HG03432 (cell line): ENCODE data around the gene MAS1L.
"Not testable (repeated sequence)": the region's sequence is repeated elsewhere in the genome, so short reads cannot be mapped to it uniquely, and the experiment has no call there.

Experiments used
- ATAC-seq: cut with Tn5 transposase; IDR thresholded peaks from one replicate; pipeline ENCODE4 v1.9.1; 2021; ENCODE audit warnings: mild to moderate bottlenecking, moderate library complexity; ENCODE audit not compliant: unreplicated experiment

The MAS1L gene

DNA sequence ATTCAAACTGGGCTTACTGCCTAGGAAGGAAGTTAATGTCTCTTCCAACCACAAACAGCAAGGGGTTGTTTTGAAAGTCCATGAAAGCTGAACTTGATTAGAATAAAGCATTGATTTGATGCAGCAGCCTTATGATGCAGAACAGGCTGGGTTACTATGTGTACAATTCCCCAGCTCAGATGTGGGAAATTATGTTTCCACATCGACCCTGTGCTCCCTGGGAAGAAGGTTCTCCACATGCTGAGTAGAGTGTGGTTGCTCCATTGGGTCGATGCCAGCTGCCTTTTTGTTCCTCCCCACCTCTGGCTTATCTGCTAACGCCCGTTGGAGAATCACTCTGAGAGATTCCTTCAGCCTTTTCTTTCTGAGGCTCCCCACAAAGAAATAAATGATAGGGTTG is 1.2 kb downstream of the MAS1L start:
- no peak for ATAC-seq

DNA sequence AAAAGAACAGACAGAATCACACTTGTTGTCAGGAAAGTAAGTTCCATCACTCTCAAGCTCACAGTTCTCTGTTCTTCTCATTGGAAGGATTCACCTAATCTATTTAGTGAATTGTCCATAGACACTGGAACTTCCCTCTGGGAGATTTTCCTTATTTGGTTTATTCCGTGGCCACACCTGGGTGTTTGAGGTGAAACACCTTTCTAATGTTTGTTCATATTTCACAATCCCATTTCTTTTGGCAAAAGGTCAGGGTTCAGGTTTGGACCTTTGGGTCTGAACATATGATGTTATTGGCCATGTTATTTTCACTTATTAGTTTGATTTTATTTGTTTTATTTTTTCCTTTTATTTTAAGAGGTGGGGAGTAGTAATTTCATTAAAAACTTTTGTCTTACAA is 4.0 kb downstream of the MAS1L start:
- no peak for ATAC-seq

DNA sequence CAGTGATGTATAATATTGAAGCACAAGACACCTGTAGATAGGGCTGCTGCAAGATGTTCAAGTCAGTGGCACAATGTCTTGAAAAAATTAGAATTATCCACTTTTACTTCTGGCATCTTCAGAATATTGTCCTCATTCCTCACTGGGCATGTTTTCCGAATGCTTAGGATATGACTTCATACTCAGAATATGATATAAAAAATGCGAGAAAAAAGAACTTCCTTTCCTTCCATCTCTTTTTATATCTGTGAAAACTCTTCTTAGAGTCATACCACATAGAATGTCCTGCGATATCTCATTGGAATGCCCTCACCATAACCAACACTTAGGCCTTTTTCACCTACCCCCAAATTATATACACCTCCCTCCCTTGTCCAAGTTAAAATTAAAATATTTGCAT is 4.6 kb downstream of the MAS1L start:
- ATAC-seq: no peak

DNA sequence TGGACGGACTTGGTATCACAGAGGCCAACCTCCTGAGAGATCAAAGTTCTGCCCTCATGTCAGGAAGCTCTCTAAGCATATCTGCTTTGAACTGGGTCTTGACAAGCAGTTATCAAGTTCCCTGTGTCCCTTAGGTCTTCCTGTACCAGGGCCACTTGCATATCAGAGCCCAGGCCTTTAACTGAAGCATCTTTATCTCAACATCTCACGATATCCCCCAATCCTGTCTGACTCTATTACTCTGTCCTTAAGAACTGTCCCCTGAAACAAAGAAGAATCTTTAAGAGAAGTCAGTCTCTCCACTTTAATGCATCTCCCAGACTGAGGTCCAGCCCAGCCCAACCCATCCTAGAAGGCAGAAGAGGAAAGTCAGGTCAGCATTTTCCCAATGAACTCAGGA is 8.2 kb downstream of the MAS1L start:
- no peak for ATAC-seq

DNA sequence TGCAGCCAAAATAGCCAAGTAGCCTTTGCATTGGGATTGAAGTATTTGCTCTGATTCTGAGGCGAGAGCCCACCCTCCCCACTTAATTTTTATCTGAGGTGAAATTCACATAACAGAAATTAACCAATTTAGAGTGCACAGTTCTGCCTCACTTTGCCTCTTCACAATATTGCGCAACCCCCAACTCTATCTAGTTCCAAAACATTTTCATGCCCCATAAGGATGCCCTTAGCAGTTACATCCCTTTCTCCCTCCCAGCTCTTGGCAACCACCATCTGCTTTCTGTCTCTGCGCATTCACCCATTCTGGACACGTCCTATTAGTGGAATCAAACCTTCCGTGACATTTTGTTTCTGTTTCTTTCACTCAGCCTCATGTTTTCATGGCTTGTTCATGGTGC is 9.0 kb downstream of the MAS1L start:
- ATAC-seq: no peak

DNA sequence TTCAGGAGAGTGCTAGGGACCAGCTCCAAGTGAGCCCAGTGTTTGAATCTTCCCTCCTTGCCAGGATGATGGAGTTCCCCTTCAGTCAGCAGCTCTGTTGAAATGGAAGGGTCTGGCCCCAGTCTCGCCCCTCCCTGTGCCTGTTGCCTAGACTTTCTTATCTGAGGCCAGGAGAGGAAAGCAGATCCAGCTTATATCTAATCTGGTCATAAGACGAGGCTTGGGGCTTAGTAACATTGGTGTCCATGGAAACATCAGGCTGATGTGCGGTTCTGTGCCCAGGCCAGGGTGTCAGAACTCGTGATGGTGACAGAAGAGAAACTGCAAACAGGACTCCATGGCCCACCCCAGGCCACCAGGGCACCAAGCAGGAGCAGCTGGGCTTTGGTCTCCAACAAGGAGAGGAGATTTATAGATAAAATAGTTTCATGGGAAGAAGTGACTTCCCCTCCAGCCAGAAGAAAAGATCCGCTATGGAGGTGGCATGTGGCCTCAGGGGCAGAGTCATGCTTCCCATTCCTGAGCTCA is 9.8 kb downstream of the MAS1L start:
- no peak for ATAC-seq

DNA sequence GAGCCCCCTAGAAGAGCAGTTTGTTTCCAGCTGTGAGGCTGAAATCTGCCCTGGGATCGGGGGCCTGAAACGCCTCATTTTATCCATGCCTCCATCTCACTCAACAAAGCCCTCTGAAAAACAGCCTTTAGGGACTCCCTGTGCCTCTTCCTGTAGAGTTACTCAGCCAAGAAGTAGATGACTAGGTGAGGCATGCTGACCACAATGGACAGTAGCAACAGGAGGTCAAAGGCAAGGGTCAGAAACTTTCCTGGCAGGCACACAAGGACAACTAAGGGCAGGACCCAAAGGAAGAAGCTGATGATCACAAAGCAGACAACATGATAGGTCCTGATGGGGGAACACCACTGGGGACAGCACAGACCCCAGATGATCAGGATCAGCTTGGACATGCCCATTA is 12.8 kb downstream of the MAS1L start:
- ATAC-seq: no peak

DNA sequence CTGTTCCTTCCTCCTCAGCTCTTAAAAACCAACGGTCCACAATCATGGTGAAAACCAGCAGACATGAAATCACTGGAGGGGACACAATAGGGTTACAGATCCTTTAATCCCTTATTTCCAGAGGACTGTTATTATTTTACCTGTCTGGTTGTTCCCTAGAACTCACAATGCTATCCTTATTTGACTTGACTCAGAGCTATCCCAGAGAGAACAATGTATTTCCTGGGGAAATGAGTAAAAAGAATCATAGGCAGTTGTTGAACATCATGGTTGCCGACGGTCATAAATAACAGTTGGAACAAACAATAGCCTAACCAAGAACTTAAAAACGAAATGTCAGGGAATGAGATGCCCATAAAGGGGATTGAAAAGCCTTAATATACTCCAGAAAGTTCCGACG is 21.5 kb downstream of the MAS1L start:
- no peak for ATAC-seq

DNA sequence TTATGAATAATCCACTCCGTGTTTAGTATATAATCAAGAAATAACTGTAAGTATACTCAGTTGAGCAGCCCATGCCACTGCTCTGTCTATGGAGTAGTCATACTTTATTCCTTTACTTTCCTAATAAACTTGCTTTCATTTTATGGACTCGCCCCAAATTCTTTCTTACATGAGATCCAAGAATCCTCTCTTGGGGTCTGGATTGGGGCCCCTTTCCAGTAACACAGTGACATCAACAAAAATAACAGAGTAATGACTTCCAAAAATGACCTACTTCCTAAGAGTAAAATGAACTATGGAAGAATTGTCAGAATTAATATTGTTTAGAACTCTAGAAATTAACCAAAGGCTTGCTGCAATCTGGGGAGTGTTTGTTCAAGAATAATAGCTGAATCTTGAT is 22.0 kb downstream of the MAS1L start:
- ATAC-seq: no peak

DNA sequence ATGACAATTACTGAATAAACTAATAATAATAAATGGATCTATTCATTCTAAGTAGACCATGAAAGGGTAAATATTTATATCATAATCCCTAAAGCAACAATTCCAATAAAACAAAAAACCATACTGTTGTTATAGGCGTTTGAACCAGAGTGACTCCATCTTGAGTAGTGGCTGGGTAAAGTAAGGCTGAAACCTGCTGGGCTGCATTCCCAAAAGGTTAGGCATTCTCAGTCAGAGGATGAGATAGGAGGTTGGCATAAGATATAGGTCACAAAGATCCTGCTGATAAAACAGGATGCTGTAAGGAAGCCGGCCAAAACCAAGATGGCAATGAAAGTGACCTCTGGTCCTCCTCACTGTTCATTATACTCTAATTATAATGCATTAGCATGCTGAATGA is 22.5 kb downstream of the MAS1L start:
- no peak for ATAC-seq

DNA sequence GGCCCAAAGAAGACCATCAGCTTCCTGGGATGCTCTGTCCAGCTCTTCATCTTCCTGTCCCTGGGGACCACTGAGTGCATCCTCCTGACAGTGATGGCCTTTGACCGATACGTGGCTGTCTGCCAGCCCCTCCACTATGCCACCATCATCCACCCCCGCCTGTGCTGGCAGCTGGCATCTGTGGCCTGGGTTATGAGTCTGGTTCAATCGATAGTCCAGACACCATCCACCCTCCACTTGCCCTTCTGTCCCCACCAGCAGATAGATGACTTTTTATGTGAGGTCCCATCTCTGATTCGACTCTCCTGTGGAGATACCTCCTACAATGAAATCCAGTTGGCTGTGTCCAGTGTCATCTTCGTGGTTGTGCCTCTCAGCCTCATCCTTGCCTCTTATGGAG is 25.7 kb downstream of the MAS1L start:
- no peak for ATAC-seq

DNA sequence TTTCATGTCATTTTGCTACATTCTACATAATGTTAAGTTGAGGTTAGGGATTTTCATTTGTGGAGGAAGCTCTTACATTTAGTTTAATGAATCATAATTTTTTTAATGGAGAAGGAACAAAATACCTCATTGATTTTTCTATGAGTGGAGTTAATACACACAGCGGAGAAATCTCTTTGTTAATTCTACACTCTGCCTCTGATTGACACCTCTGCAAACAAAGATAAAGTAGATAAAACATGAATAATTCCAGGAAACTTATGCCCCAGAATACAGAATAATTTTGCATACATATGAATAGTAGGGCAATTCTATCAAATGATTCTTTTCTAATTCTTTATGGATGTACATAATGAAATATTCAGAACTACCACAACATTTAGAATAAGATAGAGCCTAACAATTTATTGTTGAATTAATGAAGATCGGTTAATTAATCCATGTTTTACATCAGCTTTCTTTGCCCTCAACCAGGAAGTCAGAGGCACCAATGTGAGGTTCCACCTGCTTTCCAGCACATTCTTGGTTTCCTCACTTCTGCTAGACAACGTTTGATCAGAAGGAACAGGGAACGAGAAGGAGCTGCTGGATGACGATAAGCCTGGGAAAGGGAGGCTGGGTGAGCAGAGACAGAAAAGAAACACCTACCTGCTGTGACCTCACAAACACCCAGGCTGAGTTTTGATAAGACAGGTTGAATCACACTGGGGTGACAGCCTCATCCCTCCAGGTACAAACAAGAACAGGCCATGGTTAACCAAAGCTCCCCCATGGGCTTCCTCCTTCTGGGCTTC is 26.5 kb downstream of the MAS1L start:
- ATAC-seq: no peak

DNA sequence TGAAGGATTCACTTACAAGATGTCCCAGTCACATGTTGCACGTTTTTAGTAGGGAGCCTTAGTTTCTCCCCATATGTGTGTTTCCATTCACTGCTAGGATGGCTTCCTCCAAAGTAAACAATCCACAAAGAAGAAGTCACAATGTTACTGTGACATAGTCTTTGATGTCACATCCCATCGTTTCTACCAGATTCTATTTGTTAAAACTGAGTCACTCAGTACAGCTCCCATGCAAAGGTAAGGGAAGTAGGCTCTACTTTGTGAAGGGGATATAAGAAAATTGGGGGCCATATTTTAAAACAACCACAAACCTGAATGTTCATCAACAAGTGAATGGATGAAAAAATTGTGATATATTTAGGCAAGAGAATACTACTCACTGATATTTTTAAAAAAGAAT is 30.8 kb downstream of the MAS1L start, which contains the start of the genes OR11A1 and OR2H1:
Gene OR11A1, minus strand, starts transcription at position 101 of the 400 bp plus-strand sequence. CDS start 29,430 bp downstream, outside the sequence.
Gene OR2H1, plus strand, starts transcription at position 185 of the 400 bp plus-strand sequence. CDS start 4,615 bp downstream, outside the sequence.
- no peak for ATAC-seq

DNA sequence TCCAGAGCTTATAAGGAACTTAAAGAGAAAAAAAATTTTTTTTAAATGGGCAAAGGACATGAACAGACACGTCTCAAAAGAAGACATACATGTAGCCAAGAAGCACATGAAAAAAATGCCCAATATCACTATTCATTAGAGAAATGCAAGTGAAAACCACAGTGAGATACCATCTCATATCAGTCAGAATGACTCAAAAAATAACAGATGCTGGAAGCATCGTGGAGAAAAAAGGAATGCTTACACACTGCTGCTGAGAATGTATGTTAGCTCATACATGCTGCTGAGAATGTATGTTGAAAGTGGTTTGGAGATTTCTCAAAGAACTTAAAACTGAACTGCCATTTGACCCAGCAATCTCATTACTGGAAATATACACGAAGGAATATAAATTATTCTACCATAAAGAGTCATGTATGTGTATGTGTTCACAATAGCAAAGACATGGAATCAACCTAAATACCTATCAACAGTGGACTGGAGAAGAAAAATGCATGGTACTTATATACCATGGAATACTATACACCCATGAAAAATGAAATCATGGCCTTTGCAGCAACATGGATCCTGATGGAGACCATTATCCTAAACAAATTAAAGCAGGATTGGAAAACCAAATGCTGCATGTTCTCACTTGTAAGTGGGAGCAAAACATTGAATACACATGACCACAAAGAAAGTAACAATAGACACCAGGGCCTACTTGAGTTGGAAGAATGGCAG is 36.1 kb downstream of the MAS1L start:
- no peak for ATAC-seq

DNA sequence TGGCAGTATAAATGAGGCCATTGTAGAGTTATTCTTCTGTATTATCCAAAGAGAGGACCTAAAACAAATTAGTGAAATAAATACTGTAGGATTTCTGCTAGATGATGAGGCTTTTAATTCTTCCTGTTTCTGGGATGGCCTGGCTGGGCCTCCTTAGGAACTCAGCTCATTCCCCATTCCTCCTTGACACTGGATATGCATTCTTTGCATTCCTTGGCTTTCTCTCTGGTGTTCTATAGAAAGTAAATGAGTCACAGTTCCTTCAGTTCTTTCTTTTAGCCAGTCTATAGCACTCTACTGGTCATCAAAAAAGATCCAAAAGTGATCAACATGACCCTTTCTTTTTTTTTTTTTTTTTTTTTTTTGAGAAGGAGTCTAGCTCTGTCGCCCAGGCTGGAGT is 40.1 kb downstream of the MAS1L start:
- ATAC-seq: no peak

DNA sequence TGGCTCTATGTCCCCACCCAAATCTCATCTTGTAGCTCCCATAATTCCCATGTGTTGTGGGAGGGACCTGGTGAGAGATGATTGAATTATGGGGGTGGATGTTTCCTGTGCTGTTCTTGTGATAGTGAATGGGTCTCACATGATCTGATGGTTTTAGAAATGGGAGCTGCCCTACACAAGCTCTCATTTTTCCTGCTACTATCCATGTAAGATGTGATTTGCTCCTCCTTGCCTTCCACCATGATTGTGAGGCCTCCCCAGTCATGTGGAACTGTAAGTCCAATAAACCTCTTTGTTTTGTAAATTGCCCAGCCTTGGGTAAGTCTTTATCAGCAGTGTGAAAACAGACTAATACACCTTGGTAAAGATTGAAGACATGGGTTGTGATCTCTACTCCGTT is 43.7 kb downstream of the MAS1L start:
- ATAC-seq: not testable (repeated sequence)

DNA sequence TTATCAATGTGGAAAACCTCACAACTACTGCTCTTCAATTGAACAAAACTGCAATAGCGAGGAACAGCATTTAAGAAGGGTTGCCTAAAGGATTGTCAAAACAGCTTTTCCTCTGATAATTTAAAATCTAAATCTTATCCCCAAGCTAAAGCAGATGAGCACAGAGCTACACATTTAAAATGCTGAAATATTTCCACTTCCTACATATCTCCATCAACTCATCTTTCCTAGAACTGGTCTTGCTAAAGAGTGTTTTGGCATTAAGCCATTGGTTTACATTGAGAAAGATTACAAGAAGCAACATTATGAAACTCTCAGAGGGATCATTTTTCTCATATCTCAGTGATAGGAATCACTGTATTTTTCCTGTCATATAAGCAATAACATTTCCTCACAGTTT is 45.0 kb downstream of the MAS1L start:
- no peak for ATAC-seq

DNA sequence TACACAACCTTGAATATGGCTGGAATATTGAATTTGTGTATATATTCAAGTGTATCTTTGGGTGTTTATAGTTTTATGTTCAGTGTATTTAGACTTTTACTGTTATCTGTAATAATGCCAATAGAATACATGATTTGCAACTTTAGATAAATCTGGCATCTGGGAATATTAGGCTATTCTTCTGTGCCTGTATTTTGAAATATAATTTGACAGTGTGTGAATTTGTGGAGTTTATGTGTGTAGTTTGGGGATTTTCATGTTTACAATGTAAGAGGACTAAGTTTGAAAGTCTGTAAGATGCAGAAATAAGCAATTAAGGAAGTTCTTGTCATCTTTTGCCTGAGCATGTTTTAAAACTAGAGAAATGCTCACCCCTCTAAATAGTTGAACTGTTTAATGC is 48.8 kb downstream of the MAS1L start, which contains the start of gene OR10C1:
Gene OR10C1, plus strand, starts transcription at position 301 of the 400 bp plus-strand sequence. CDS start 710 bp downstream, outside the sequence.
- ATAC-seq: no peak

DNA sequence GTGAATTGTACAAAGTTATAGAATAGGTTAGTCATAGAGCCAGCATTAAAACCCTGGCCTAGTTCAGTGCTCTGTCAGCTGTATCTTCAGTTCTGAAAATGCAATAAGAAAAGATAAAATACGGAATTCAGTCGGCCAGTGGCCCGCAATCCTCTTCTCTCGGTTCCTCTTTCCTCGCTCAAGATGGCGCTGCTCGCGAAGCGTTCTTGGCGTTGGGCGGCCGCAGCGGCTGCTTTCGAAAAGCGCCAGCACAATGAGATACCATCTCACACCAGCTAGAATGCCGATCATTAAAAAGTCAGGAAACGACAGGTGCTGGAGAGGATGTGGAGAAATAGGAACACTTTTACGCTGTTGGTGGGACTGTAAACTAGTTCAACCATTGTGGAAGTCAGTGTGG is 51.0 kb downstream of the MAS1L start:
- ATAC-seq: not testable (repeated sequence)
